SK-N-SH (cell line): ENCODE data around the gene ADGRL3.

Source experiments
- CHD2 ChIP-seq: fragments of 150-350 bp; IDR thresholded peaks from 2 replicates; pipeline ENCODE4 v1.6.1; 2018; ENCODE audit warnings: low read length; ENCODE audit not compliant: partially characterized antibody
- FOXM1 ChIP-seq: IDR thresholded peaks from 2 replicates; pipeline ENCODE4 v1.4.0; 2012; ENCODE audit warnings: low read depth, mild to moderate bottlenecking
- MEF2A ChIP-seq: IDR thresholded peaks from 2 replicates; pipeline ENCODE4 v1.4.0; 2012; ENCODE audit warnings: low read depth, borderline replicate concordance
- MXI1 ChIP-seq: IDR thresholded peaks from 2 replicates; pipeline ENCODE4 v1.6.1; 2012; ENCODE audit warnings: mild to moderate bottlenecking, low read depth, low read length, improper control_type of control experiment
- NFIC ChIP-seq: IDR thresholded peaks from 2 replicates; pipeline ENCODE4 v1.4.0; 2012; ENCODE audit warnings: borderline replicate concordance
- POLR2AphosphoS5 ChIP-seq: IDR thresholded peaks from 2 replicates; pipeline ENCODE4 v1.6.1; 2012; ENCODE audit warnings: low read depth, low read length
- RCOR1 ChIP-seq: fragments of 150-350 bp; IDR thresholded peaks from 2 replicates; pipeline ENCODE4 v1.6.1; 2017; ENCODE audit warnings: antibody characterized with exemption, low read length
- SIN3A ChIP-seq: IDR thresholded peaks from 2 replicates; pipeline ENCODE4 v1.6.1; 2012; ENCODE audit warnings: low read depth, mild to moderate bottlenecking, low read length, moderate library complexity, borderline replicate concordance
- SMC3 ChIP-seq: IDR thresholded peaks from 2 replicates; pipeline ENCODE4 v1.6.1; 2012; ENCODE audit warnings: low read depth, low read length, improper control_type of control experiment
- TAF1 ChIP-seq: IDR thresholded peaks from 2 replicates; pipeline ENCODE4 v1.6.1; 2012; ENCODE audit warnings: low read depth, mild to moderate bottlenecking, low read length, moderate library complexity, borderline replicate concordance
- YY1 ChIP-seq: IDR thresholded peaks from 2 replicates; pipeline ENCODE4 v1.4.0; 2012; ENCODE audit warnings: low read depth, mild to moderate bottlenecking
- TF ChIP-seq, protein P1 (sequence below): IDR thresholded peaks from 2 replicates; pipeline ENCODE4 v1.4.0; 2012; ENCODE audit warnings: low read depth, borderline replicate concordance
- TF ChIP-seq, protein P2 (sequence below): fragments of 200-600 bp; sonication (generic); IDR thresholded peaks from 2 replicates; pipeline ENCODE4 v1.6.1; 2017; ENCODE audit warnings: antibody characterized with exemption, mild to moderate bottlenecking, moderate library complexity
- TF ChIP-seq, protein P3 (sequence below): IDR thresholded peaks from 2 replicates; pipeline ENCODE4; 2012

DNA sequence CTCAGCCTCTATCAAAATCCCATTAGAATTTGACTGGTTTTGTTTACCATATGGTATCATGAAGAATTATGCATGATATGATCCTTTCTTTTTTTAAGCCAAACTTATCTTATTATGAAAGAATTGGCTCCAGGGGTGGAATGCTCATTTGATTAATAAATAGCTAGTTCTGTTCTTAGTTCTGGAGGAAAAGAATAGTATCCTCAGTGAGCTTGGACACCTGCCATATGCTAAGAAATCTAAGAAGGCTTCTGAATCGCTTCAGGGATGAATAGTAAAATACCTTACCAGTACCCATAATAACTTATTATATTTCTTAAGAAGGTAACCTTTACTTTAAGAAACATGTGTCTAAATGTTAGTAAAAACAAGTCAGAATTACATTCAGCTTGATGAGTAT, 803.6 kb downstream of the ADGRL3 start:
- TF ChIP-seq, protein P1, sequence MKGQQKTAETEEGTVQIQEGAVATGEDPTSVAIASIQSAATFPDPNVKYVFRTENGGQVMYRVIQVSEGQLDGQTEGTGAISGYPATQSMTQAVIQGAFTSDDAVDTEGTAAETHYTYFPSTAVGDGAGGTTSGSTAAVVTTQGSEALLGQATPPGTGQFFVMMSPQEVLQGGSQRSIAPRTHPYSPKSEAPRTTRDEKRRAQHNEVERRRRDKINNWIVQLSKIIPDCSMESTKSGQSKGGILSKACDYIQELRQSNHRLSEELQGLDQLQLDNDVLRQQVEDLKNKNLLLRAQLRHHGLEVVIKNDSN, result no peak
- TF ChIP-seq, protein P2, sequence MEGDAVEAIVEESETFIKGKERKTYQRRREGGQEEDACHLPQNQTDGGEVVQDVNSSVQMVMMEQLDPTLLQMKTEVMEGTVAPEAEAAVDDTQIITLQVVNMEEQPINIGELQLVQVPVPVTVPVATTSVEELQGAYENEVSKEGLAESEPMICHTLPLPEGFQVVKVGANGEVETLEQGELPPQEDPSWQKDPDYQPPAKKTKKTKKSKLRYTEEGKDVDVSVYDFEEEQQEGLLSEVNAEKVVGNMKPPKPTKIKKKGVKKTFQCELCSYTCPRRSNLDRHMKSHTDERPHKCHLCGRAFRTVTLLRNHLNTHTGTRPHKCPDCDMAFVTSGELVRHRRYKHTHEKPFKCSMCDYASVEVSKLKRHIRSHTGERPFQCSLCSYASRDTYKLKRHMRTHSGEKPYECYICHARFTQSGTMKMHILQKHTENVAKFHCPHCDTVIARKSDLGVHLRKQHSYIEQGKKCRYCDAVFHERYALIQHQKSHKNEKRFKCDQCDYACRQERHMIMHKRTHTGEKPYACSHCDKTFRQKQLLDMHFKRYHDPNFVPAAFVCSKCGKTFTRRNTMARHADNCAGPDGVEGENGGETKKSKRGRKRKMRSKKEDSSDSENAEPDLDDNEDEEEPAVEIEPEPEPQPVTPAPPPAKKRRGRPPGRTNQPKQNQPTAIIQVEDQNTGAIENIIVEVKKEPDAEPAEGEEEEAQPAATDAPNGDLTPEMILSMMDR, result no peak
- no peak for TF ChIP-seq YY1
- TF ChIP-seq TAF1, result no peak
- TF ChIP-seq CHD2, result no peak
- TF ChIP-seq, protein P3, sequence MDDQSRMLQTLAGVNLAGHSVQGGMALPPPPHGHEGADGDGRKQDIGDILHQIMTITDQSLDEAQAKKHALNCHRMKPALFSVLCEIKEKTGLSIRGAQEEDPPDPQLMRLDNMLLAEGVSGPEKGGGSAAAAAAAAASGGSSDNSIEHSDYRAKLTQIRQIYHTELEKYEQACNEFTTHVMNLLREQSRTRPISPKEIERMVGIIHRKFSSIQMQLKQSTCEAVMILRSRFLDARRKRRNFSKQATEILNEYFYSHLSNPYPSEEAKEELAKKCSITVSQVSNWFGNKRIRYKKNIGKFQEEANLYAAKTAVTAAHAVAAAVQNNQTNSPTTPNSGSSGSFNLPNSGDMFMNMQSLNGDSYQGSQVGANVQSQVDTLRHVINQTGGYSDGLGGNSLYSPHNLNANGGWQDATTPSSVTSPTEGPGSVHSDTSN, result no peak
- TF ChIP-seq FOXM1, result no peak
- no peak for TF ChIP-seq MXI1
- TF ChIP-seq NFIC, result no peak
- TF ChIP-seq RCOR1, result no peak
- no peak for TF ChIP-seq SMC3
- no peak for TF ChIP-seq POLR2AphosphoS5
- TF ChIP-seq SIN3A, result no peak
- no peak for TF ChIP-seq MEF2A
